Ramos (cell line): ENCODE data around the gene GRP.

ENCODE experiments used
- in situ Hi-C: fragments of 300-500 bp; cut with MboI; formaldehyde crosslinking; loops from one replicate; pipeline ENCODE4 v1.14.3; 2022; ENCODE audit warnings: low sequenced_read_pairs; ENCODE audit not compliant: unreplicated experiment

Gene GRP

GRCh38 chr18:59266459-59266858, 46.5 kb downstream of the GRP start:
- in situ Hi-C loops = no loop called here

GRCh38 chr18:59266886-59267502, 47.0 kb downstream of the GRP start:
- in situ Hi-C loops = no loop called here

GRCh38 chr18:59267503-59268126, 47.7 kb downstream of the GRP start:
- in situ Hi-C loops = no loop called here

GRCh38 chr18:59268127-59268720, 48.3 kb downstream of the GRP start:
- in situ Hi-C loops = no loop called here

- in situ Hi-C loops = no loop called here
Measured at GRCh38 chr18:59268721-59269562, 49.0 kb downstream of the GRP start.

GRCh38 chr18:59269563-59270119, 49.7 kb downstream of the GRP start:
- in situ Hi-C loops = no loop called here

- in situ Hi-C loops = no loop called here
Measured at GRCh38 chr18:59270689-59271257, 50.8 kb downstream of the GRP start.

GRCh38 chr18:59271606-59272220, 51.8 kb downstream of the GRP start:
- in situ Hi-C loops = no loop called here

GRCh38 chr18:59272221-59272888, 52.4 kb downstream of the GRP start:
- in situ Hi-C loops = no loop called here

- in situ Hi-C loops = no loop called here
Measured at GRCh38 chr18:59272891-59273758, 53.2 kb downstream of the GRP start, which contains the start of gene RAX. RAX (minus strand) TSS chr18:59273454; CDS start chr18:59273206, 248 bp downstream.

GRCh38 chr18:59273759-59274532, 54.0 kb downstream of the GRP start:
- in situ Hi-C loops = no loop called here

- in situ Hi-C loops = no loop called here
Measured at GRCh38 chr18:59274533-59274928, 54.6 kb downstream of the GRP start.

- in situ Hi-C loops = no loop called here
Measured at GRCh38 chr18:59275406-59275949, 55.5 kb downstream of the GRP start.

GRCh38 chr18:59276047-59276446, 56.1 kb downstream of the GRP start:
- in situ Hi-C loops = no loop called here

- in situ Hi-C loops = no loop called here
Measured at GRCh38 chr18:59278793-59279192, 58.8 kb downstream of the GRP start.

GRCh38 chr18:59279193-59279592, 59.2 kb downstream of the GRP start:
- in situ Hi-C loops = no loop called here

- in situ Hi-C loops = no loop called here
Measured at GRCh38 chr18:59279722-59280121, 59.8 kb downstream of the GRP start.
